SJSA1 (cell line): ENCODE results near the gene APOL6. TPM values are rescaled to one million over a fixed set of nuclear protein-coding genes. Genes with fewer than 3 reads are reported as not detected.
"Not testable (repeated sequence)": the region's sequence is repeated elsewhere in the genome, so short reads cannot be mapped to it uniquely, and the experiment has no call there.

Experiments used
- DNase-seq, 2 experiments: peaks; one replicate each; pipeline ENCODE4 v3.0.0-alpha.2; 2015 to 2020; ENCODE audit warnings: low spot score in 2 of 2, low read depth in 1 of 2
- H3K27ac ChIP-seq: fragments of 250-450 bp; sonication (Bioruptor Pico); 2 replicates; pipeline ENCODE4 v1.5.1; 2020; ENCODE audit warnings: mild to moderate bottlenecking, moderate library complexity
- H3K27me3 ChIP-seq: fragments of 250-450 bp; sonication (Bioruptor Pico); replicated peaks from 2 replicates; pipeline ENCODE4 v1.5.1; 2020; ENCODE audit warnings: mild to moderate bottlenecking, moderate library complexity
- H3K36me3 ChIP-seq: fragments of 250-450 bp; sonication (Bioruptor Pico); 2 replicates; pipeline ENCODE4 v1.5.1; 2020; ENCODE audit warnings: mild to moderate bottlenecking
- H3K4me1 ChIP-seq: fragments of 250-450 bp; sonication (Bioruptor Pico); replicated peaks from 2 replicates; pipeline ENCODE4 v1.6.1; 2021; ENCODE audit warnings: mild to moderate bottlenecking
- H3K4me3 ChIP-seq: fragments of 250-450 bp; sonication (Bioruptor Pico); 2 replicates; pipeline ENCODE4 v1.5.1; 2020; ENCODE audit warnings: mild to moderate bottlenecking
- H3K9me3 ChIP-seq: fragments of 250-450 bp; sonication (Bioruptor Pico); replicated peaks from 2 replicates; pipeline ENCODE4 v1.5.1; 2020; ENCODE audit warnings: mild to moderate bottlenecking
- total RNA-seq: library from RNA; depleted of rRNA; stranded (reverse); fragments of >200 nt; shearing (Covaris generic); gene quantifications from 2 replicates; pipeline ENCODE4 v1.2.3, GENCODE V29; 2014

APOL6 gene
- total RNA-seq, 1 experiment from 2014 or later: 22.6 TPM

- Histone ChIP-seq H3K27ac (no peak overlapping the region), H3K27me3 (no peaks in the 10 kb centered on the region), H3K36me3 (no peaks in the 10 kb centered on the region), H3K4me3 (no peak overlapping the region), H3K9me3 (no peaks in the 10 kb centered on the region; the same call in 1 of the 2 replicates), H3K4me1 (peaks cover 18% of the 10 kb centered on the region)
- no peak for DNase-seq
Observed at GRCh38 chr22:35683560-35683959, 35.3 kb downstream of the APOL6 start.

GRCh38 chr22:35684270-35684700 lies 36.0 kb downstream of the APOL6 start:
- Histone ChIP-seq H3K27ac (no peak overlapping the region), H3K36me3 (no peaks in the 10 kb centered on the region), H3K4me3 (no peak overlapping the region), H3K4me1 (peaks cover 13% of the 10 kb centered on the region), H3K27me3 (no peaks in the 10 kb centered on the region), H3K9me3 (no peaks in the 10 kb centered on the region; the same call in 1 of the 2 replicates)
- DNase-seq: no peak

GRCh38 chr22:35684732-35685131 lies 36.5 kb downstream of the APOL6 start:
- Histone ChIP-seq H3K27me3 (no peaks in the 10 kb centered on the region), H3K4me3 (no peak overlapping the region), H3K27ac (no peak overlapping the region), H3K36me3 (no peaks in the 10 kb centered on the region), H3K9me3 (no peaks in the 10 kb centered on the region; the same call in 1 of the 2 replicates), H3K4me1 (peaks cover 9% of the 10 kb centered on the region)
- no peak for DNase-seq

GRCh38 chr22:35685731-35686130 lies 37.5 kb downstream of the APOL6 start:
- Histone ChIP-seq H3K4me1 (peaks cover 8% of the 10 kb centered on the region), H3K27ac (no peak overlapping the region), H3K36me3 (no peaks in the 10 kb centered on the region), H3K9me3 (no peaks in the 10 kb centered on the region; the same call in 1 of the 2 replicates), H3K4me3 (no peak overlapping the region), H3K27me3 (no peaks in the 10 kb centered on the region)
- no peak for DNase-seq

- H3K27ac ChIP-seq: no peak overlapping the region
- no peak for DNase-seq
- H3K9me3 ChIP-seq: no peaks in the 10 kb centered on the region; the same call in 1 of the 2 replicates
- no peaks in the 10 kb centered on the region for H3K27me3 ChIP-seq
- H3K4me1 ChIP-seq: peaks cover 8% of the 10 kb centered on the region
- no peaks in the 10 kb centered on the region for H3K36me3 ChIP-seq
- no peak overlapping the region for H3K4me3 ChIP-seq
Observed at GRCh38 chr22:35686298-35686697, 38.1 kb downstream of the APOL6 start.

GRCh38 chr22:35687461-35687860 lies 39.2 kb downstream of the APOL6 start:
- no peaks in the 10 kb centered on the region for H3K36me3 ChIP-seq
- H3K27ac ChIP-seq: no peak overlapping the region
- H3K27me3 ChIP-seq: no peaks in the 10 kb centered on the region
- no peaks in the 10 kb centered on the region for H3K9me3 ChIP-seq
- H3K4me3 ChIP-seq: no peak overlapping the region
- DNase-seq: no peak
- H3K4me1 ChIP-seq: peaks cover 8% of the 10 kb centered on the region

- H3K27me3 ChIP-seq: no peaks in the 10 kb centered on the region
- no peaks in the 10 kb centered on the region for H3K9me3 ChIP-seq
- no peaks in the 10 kb centered on the region for H3K36me3 ChIP-seq
- no peak for DNase-seq
- no peak overlapping the region for H3K4me3 ChIP-seq
- no peak overlapping the region for H3K27ac ChIP-seq
- peaks cover 8% of the 10 kb centered on the region for H3K4me1 ChIP-seq
Observed at GRCh38 chr22:35688913-35689675, 40.8 kb downstream of the APOL6 start.

GRCh38 chr22:35690001-35690400 lies 41.8 kb downstream of the APOL6 start:
- no peak for DNase-seq
- Histone ChIP-seq H3K4me1 (peaks cover 8% of the 10 kb centered on the region), H3K36me3 (no peaks in the 10 kb centered on the region)

GRCh38 chr22:35695202-35695601 lies 47.0 kb downstream of the APOL6 start:
- no peak overlapping the region for H3K4me3 ChIP-seq
- no peak overlapping the region for H3K27ac ChIP-seq
- H3K27me3 ChIP-seq: no peaks in the 10 kb centered on the region
- DNase-seq: no peak
- H3K36me3 ChIP-seq: no peaks in the 10 kb centered on the region
- no peaks in the 10 kb centered on the region for H3K4me1 ChIP-seq
- H3K9me3 ChIP-seq: no peaks in the 10 kb centered on the region

More at GRCh38 chr22:35690001-35690400, 41.8 kb downstream of the APOL6 start:
- Histone ChIP-seq H3K4me3 (no peak overlapping the region), H3K27ac (no peak overlapping the region), H3K27me3 (no peaks in the 10 kb centered on the region), H3K9me3 (no peaks in the 10 kb centered on the region)

- H3K9me3 ChIP-seq: no peaks in the 10 kb centered on the region
- no peaks in the 10 kb centered on the region for H3K27me3 ChIP-seq
- no peak overlapping the region for H3K4me3 ChIP-seq
- H3K36me3 ChIP-seq: no peaks in the 10 kb centered on the region
- H3K27ac ChIP-seq: no peak overlapping the region
- H3K4me1 ChIP-seq: no peaks in the 10 kb centered on the region
- DNase-seq: no peak
Observed at GRCh38 chr22:35697142-35697541, 48.9 kb downstream of the APOL6 start.

GRCh38 chr22:35699852-35700251 lies 51.6 kb downstream of the APOL6 start:
- not testable (repeated sequence) for H3K4me1 ChIP-seq, DNase-seq, H3K27me3 ChIP-seq, H3K4me3 ChIP-seq, H3K36me3 ChIP-seq, H3K9me3 ChIP-seq, H3K27ac ChIP-seq

- DNase-seq: no peak
Observed at GRCh38 chr22:35703861-35704584, 55.8 kb downstream of the APOL6 start.

GRCh38 chr22:35705141-35705540 lies 56.9 kb downstream of the APOL6 start:
- Histone ChIP-seq H3K27me3 (no peaks in the 10 kb centered on the region), H3K27ac (no peak overlapping the region; the same call in 1 of the 2 replicates)
- peak in 1 of 2 experiments; percentile 28 for DNase-seq

More at GRCh38 chr22:35703861-35704584, 55.8 kb downstream of the APOL6 start:
- peaks cover 13% of the 10 kb centered on the region for H3K4me1 ChIP-seq
- H3K27me3 ChIP-seq: no peaks in the 10 kb centered on the region
- H3K9me3 ChIP-seq: no peaks in the 10 kb centered on the region
- no peak overlapping the region for H3K27ac ChIP-seq
- no peaks in the 10 kb centered on the region for H3K36me3 ChIP-seq
- H3K4me3 ChIP-seq: no peak overlapping the region

GRCh38 chr22:35708453-35708852 lies 60.2 kb downstream of the APOL6 start:
- Histone ChIP-seq H3K4me1 (peaks cover 13% of the 10 kb centered on the region), H3K27ac (no peak overlapping the region), H3K27me3 (no peaks in the 10 kb centered on the region), H3K36me3 (no peaks in the 10 kb centered on the region), H3K4me3 (no peak overlapping the region), H3K9me3 (peaks cover 5% of the 10 kb centered on the region; the same call in 1 of the 2 replicates)
- DNase-seq: no peak

More at GRCh38 chr22:35705141-35705540, 56.9 kb downstream of the APOL6 start:
- H3K4me1 ChIP-seq: peaks cover 13% of the 10 kb centered on the region
- H3K36me3 ChIP-seq: no peaks in the 10 kb centered on the region
- no peaks in the 10 kb centered on the region for H3K9me3 ChIP-seq
- no peak overlapping the region for H3K4me3 ChIP-seq
